T-helper 2 cell treated with Interferon-gamma antibody and Interleukin-4, amounts not matched to agents 100 ng/mL and 5 ng/mL, for 36 hours (primary cell): Measurements from ENCODE around the gene DRAP1. TPM values are rescaled to one million over a fixed set of nuclear protein-coding genes. Genes with fewer than 3 reads are reported as not detected.
"Not testable (repeated sequence)": the region's sequence is repeated elsewhere in the genome, so short reads cannot be mapped to it uniquely, and the experiment has no call there.

Experiments used
- intact Hi-C: fragments of 100-400 bp; cut with micrococcal nuclease; formaldehyde crosslinking; loops from one replicate; pipeline ENCODE4 v1.15.1; 2023
- total RNA-seq: library from RNA; stranded (reverse); gene quantifications from 2 replicates; pipeline ENCODE4 v1.2.3, GENCODE V29; 2022

The DRAP1 gene
- total RNA-seq, 1 donor from 2014 or later, result 131 TPM

DNA sequence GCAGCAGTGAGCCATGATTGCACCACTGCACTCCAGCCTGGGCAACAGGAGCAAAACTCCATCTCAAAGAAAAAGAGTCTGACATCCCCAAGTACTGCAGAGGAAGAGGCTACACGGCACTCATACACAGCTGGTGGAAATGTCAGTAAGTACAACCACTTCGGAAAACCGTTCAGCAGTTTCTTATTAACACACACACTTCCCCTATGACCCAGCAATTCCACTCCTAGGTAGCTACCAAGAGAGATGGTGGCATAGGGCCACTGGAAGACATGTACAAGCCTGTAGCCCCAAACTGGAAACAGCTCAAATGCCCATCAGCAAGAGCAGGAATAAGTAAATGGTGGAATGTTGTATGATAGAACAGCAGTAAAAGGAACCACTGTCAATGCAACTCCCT is 3.3 kb downstream of the DRAP1 start:
- intact Hi-C loops, result no loop called here

GRCh38 chr11:65925397-65925796 is 6.2 kb downstream of the DRAP1 start:
- intact Hi-C loops, result no loop called here

DNA sequence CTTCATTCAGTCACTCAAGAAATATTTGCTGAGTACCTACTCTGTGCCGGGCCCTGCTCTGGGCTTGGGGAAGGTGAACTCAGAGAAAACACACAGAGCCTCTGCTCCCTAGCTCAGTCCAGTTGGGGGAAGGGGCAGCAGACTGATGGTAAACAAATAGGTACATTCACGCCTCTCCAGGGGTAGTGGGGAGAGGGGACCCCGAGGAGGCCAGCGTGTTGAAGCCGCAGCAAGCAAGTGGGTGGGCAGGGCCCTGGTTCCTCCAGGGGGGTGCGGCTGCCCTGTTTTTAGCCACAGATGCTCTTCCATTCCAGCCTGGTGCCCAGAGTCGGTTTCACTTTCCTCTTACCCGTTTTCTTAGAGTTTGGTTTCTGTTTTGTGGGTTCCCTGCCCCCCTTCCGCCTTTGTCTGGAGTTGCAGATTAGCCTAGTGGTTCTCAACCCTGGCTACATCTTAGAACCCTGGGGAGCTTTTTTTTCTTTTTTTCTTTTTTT is 8.7 kb downstream of the DRAP1 start:
- intact Hi-C loops, result loop anchor here (1.0 kb wide), 3 partner anchors 9 to 33 kb away; partner anchors contain the start of genes C11orf68, DRAP1 and SART1

DNA sequence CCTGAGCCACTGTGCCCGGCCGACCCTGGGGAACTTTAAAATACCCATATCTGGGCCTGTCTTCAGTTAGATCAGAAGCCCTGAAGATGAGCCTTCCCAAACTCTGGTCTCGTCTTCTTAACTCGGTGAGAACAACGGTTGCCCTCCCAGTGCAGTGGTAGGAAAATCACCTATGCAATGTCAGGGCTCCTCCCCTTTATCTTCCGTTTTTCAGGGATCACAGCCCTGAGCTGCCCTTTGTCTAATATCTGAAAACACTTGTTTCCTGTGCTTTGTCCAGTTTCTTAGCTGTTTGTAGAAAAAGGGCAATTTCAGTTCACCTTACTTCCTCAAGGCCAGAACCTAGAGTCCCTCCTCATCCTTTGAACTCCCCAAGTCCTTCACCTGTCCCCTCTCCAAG is 9.4 kb downstream of the DRAP1 start:
- intact Hi-C loops, result loop anchor here (1.0 kb wide), 3 partner anchors 9 to 33 kb away; partner anchors contain the start of genes C11orf68, DRAP1 and SART1

GRCh38 chr11:65931773-65932557 is 12.7 kb downstream of the DRAP1 start:
- intact Hi-C loops, result no loop called here

DNA sequence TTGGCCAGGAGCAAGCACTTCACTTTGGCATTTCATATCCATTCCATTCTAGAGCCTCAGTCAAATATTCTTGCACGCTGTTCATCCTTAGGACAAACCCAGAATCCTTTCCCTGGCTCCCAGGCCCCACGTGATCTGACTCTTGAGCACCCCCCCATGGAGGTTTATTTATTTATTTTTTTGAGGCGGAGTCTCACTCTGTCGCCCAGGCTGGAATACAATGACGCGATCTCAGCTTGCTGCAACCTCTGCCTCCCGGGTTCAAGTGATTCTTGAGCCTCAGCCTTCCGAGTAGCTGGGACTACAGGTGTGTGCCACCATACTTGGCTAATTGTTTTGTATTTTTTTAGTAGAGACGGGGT is 13.3 kb downstream of the DRAP1 start:
- intact Hi-C loops, result no loop called here

GRCh38 chr11:65934014-65934413 is 14.8 kb downstream of the DRAP1 start:
- intact Hi-C loops, result no loop called here

GRCh38 chr11:65937766-65938165 is 18.5 kb downstream of the DRAP1 start:
- intact Hi-C loops, result no loop called here

DNA sequence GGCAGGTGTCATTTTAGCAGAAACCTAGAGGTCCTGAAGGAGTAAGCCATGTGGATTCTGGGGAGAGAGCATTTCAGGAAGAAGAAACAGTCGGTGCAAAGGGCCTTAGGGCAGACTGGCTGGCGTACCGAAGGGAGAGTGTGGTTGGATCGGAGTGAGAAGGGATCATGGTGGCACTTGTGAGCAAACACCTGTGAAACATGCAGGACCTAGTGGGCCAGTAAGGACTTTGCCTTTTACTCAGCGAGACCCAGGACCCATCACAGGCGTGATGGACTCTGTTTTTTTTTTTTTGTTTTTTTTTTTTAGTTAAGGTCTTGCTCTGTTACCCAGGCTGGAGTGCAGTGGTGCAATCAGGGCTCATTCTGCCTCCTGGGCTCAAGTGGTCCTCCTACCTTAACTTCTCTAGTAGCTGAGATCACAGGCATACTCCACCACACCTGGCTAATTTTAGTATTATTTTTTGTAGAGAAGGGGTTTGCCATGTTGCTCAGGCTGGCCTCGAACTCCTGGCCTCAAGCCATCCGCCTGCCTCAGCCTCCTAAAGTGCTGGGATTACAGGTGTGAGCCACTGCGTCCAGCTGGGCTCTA is 22.6 kb downstream of the DRAP1 start:
- intact Hi-C loops, result no loop called here

DNA sequence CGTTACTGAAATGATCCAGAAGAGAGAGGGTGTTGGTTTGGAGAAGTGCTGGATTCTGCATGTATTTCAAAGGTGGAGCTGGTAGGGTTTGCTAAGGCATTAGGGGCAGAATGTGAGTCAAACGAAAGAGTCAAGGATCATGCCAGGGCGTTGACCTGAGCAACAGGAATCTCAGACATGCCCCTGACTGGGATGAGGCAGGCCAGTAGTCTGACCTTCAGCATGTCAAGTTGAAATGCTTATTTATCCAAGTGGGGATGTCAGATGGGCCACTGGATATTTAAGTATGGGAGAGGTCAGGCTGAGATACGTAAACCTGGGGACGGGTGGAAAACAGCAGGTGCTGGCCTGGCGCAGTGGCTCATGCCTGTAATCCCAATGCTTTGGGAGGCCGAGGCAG is 23.3 kb downstream of the DRAP1 start:
- intact Hi-C loops, result no loop called here

DNA sequence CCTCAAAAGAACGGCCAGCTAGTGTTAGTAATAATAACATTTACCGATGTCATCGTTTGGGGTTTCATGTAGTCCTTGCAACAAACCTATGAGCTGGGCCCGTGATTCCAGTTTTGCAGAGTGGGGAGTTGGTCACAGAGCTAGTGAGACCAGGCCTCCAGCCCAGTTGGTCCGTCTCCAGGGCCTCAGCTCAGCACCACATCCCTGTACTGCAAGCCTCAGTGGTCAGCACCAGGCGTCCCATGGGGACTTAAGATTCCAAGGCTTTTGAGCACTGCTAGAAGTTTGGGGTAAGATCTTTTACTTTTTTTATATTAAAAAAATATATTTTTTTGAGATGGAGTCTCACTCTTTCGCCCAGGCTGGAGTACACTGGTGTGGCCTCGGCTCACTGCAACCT is 25.0 kb downstream of the DRAP1 start:
- intact Hi-C loops, result no loop called here

DNA sequence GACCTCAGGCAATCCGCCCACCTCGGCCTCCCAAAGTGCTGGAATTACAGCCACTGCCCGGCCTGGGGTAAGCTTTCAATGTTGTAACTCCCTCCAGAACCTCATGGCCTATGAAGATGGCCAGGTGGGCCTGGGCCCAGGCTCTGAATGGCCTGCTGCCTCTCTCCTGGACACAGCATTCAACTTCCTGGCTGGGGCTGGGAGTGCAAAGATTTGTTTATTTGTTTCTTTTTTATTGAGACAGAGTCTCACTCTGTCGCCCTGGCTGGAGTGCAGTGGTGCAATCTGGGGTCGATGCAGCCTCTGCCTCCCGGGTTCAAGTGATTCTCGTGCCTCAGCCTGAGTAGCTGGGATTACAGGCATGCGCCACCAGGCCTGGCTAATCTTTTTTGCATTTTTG is 25.5 kb downstream of the DRAP1 start:
- intact Hi-C loops, result no loop called here

DNA sequence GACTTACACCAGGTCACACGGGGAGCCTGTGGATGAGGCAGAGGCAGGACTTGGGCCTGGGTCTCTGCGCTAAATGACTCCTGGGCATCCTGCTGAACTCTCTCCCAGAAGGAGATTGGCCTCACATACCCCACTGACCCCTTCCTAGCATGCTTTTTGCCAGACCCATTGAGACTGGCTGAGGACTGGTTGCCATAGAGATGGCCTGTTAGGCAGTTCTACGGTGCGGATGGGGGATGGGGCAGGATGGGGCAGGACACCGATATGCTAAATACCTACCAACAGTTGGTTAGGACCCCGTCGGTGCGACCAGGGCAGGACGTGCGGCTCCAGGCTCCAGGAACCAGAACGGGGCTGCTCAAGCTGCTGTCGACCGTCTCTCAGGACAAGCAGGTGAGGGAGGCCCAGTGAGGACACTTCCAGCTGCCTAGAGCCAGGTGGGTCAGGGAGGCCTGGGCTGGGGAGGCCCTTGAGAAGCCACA is 26.2 kb downstream of the DRAP1 start, which contains the start of gene TSGA10IP:
Gene TSGA10IP, plus strand, starts transcription at position 51 of the 482 bp plus-strand sequence. Its CDS starts 196 bp downstream, at position 247.
- intact Hi-C loops, result no loop called here

- intact Hi-C loops, result no loop called here
Observed at GRCh38 chr11:65945941-65946558, 26.8 kb downstream of the DRAP1 start.

GRCh38 chr11:65946655-65947054 is 27.4 kb downstream of the DRAP1 start:
- intact Hi-C loops, result no loop called here

DNA sequence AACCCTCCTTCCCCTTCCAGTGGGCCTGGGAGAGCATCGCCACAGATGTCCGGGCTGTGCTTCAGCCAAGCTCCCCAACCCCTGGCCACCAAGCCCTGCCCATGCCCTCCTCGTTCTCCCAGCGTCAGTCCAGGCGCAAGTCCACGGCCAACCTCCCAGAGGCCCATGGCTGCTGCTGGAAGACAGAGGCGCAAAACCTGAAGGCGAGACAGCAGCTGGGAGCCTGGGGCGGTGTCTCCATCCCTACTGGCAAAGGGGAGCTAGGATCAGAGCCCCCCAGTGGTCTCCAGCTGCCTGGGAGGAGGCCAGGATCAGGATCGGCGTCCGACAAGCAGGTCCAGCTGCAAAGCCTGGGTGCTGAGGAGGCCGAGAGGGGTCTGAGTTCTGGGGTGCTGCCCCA is 27.9 kb downstream of the DRAP1 start:
- intact Hi-C loops, result no loop called here

DNA sequence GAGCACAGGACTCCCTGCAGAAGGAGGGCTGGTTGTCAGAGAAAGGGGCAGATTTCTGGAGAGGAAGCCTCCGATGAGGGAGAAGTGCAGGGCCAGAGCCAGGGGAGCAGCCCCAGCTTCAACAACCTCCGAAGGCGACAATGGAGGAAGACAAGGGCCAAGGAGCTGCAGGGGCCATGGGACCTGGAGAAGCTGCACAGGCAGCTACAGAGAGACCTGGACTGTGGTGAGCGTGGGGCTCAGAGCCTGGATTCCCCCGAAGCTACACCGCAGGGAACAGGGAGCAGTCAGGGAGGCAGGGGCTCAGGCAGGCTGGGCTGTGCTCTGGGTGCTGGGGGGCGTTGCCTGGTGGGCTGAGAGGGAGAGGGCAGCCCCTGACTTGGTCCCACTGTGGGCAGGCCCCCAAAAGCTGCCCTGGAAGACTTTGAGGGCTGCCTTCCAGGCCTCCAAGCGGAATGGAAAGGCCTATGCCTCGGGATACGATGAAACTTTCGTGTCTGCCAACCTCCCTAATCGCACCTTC is 28.4 kb downstream of the DRAP1 start:
- intact Hi-C loops, result no loop called here

DNA sequence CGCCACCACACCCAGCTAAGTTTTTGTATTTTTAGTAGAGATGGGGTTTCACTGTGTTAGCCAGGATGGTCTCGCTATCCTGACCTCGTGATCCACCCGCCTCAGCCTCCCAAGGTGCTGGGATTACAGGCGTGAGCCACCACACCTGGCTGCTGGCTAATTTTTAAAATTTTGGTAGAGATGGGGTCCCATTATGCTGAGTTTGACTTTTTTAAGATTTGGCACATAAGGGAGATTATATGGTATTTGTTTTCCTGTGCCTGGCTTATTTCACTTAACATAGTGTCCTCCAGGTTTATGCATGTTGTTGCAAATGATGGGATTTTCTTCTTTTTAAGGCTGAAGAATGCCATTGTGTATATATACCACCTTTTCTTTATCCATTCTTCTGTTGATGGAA is 31.5 kb downstream of the DRAP1 start:
- intact Hi-C loops, result not testable (repeated sequence)

DNA sequence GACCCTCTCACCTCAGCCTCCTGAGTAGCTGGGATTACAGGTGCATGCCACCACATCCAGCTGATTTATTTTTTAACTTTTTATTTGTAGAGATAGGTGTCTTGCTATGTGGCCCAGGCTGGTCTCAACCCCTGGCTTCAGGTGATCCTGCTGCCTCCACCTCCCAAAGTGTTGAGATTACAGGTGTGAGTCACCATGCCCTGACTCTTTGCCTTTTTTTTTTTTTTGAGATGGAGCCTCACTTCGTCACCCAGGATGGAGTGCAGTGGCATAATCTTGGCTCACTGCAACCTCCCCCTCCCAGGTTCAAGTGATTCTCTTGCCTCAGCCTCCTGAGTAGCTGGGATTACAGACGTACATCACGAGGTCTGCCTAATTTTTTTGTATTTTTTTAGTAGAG is 32.4 kb downstream of the DRAP1 start:
- intact Hi-C loops, result not testable (repeated sequence)

DNA sequence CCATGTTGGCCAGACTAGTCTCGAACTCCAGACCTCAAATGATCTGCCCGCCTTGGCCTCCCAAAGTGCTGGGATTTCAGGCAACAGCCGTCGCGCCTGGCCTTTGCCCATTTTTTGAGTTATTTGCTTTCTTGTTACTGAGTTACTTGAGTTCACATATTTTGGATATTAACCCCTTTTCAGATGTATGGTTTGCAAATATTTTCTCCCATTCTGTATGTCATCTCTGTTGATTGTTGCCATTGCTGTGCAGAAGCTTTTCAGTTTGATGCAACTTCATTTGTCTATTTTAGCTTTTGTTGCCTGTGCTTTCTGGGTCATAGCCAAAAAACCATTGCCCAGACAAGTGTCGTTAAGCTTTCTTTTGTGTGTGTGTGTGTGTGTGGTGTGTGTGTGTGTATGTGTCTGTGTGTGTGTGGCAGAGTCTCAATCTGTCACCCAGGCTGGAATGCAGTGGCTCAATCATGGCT is 32.9 kb downstream of the DRAP1 start:
- intact Hi-C loops, result no loop called here

GRCh38 chr11:65953471-65953870 is 34.2 kb downstream of the DRAP1 start:
- intact Hi-C loops, result no loop called here

DNA sequence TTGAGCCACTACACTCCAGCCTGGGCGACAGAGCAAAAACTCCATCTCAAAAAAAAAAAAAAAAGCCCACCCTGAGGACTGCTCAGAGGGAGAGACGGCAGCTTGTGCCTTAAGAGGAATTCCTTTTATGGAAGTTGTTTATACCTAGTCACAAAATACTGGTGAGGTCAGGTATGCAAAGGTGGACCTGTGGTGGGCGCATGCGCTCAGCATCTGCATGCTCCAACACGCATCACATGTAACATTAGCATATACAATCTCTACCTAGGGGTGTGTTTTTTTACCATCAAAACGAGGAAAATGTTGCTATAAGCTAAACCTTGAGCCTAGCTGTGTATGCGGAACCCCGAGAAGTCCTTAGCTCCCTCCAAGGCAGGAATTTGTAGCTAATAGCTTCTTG is 35.5 kb downstream of the DRAP1 start:
- intact Hi-C loops, result no loop called here
